GM15510 (cell line): ENCODE data around the gene KIF5C.

Source experiments
- POLR2A ChIP-seq: IDR thresholded peaks from 3 replicates; pipeline ENCODE4 v1.6.1; 2011; ENCODE audit warnings: borderline replicate concordance; ENCODE audit not compliant: insufficient read length; ENCODE audit errors: extremely low read depth

Gene KIF5C

DNA sequence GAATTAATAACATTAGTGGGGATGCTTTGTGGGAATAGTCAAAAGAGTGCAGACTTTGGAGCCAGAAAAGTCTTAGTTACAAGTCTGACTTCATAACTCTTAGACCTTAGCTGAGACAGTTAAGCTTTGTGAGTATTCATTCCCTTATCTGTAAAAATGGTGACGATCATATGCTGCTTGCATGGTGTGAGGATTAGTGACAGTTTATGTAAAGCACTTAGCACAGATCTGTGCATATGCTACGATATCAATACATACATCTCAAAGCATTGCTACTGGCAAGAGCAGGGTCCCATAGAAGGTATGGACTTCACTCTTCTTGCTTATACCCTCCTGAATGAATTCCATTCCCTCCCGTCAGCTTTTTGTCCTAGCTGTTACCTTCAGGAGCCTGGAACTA is 106.8 kb downstream of the KIF5C start:
- TF ChIP-seq POLR2A = no peak

- no peak for TF ChIP-seq POLR2A
Observed at GRCh38 chr2:148982282-148982681, 107.3 kb downstream of the KIF5C start.

DNA sequence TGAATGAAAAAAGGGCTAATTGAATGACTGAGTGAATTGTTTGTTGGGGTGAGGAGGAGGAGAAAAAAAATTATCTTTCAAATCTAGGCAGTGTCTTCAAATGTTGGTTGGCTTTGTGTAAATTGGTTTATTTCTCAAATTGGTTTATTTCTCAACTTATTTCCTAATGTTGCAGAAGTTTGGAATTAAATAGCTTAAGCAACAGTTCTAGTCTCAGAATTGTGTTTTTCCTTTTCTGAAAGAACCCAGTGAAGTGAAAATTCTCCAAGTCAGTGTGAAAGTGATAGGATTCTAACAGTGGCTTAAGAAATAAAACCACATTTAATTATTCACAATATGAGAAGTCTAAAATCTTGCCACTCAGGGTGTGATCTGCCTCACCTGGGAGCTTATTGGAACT is 108.9 kb downstream of the KIF5C start:
- no peak for TF ChIP-seq POLR2A

DNA sequence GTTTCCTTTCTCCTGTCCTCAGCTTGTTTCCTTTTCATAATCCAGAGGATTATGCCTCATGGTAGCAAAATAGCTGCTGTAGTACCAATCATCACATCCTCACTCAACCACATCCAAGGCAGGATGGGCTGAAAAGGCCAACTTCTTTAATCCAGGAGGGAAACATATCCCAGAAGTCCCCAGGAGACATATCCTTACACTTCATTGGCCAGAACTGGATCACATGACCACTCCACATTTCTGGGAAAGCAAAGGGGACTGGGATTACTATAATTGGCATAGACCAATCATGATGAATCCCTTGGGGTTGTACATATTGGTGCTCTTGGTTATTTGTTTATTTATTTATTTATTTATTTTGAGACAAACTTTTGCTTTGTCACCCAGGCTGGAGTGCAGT is 109.4 kb downstream of the KIF5C start:
- no peak for TF ChIP-seq POLR2A

DNA sequence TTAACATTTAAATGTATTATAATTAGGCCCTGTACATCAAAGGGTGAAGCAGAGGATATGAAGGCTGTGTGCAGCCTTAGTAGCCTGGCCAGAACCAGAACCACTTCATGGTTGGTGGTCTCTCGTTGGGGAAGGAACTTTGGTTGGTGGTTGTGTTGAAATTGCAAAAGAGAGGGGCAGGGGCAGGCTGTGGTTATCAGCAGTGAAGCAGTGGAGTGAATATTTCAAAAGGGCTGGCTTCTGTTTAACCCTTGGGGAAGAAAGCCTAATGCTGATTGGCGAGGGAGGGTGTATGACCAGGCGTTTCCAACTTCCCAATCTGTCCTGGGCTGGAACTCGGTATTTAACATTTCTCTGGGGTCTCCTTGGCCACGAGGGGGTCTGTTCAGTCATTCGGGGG is 112.3 kb downstream of the KIF5C start:
- TF ChIP-seq POLR2A = no peak

- TF ChIP-seq POLR2A = no peak
Observed at GRCh38 chr2:148988337-148988736, 113.3 kb downstream of the KIF5C start.

DNA sequence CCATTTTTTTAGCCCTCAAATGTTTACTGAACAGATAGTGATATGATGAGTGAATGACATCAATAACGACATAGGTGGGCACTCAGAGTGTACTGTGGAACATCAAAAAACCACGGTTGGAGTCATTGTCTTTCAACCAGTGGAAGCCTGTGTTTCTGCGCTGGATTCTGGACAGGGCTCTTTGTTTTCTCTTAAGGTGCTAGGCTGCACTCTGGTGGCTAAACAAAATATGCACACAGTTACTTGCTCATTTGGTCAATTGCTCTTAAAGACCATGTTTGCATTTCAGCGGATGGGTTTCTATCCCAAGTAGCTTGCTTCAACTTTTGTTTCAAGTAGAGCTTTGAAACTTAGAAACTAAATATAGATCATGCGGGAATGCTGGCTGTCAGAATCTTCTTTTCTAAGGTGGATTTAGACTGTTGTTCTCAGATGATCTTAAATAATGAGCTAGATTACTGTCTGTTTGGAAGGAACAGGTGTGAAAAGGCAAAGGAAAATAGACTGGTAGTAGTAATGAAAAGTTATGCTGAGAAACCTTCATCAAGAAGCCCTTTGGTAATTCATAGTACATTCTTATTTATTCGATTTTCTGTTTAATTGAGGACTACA is 115.0 kb downstream of the KIF5C start:
- TF ChIP-seq POLR2A = no peak

DNA sequence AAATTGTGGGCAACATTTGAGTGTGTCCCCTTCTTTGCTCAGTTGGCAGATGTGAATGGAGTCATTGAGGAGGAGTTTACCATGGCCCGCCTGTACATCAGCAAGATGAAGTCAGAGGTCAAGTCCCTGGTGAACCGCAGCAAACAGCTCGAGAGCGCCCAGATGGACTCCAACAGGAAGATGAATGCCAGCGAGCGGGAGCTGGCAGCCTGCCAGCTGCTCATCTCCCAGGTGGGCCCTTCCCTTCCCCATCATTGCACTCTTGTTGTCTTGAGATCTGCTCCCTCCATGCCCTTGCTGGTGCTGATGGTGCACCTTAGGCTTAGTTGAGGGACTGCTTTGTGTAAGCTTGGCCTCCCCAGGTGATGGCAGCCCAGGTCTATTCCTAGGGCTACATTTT is 115.9 kb downstream of the KIF5C start:
- no peak for TF ChIP-seq POLR2A

DNA sequence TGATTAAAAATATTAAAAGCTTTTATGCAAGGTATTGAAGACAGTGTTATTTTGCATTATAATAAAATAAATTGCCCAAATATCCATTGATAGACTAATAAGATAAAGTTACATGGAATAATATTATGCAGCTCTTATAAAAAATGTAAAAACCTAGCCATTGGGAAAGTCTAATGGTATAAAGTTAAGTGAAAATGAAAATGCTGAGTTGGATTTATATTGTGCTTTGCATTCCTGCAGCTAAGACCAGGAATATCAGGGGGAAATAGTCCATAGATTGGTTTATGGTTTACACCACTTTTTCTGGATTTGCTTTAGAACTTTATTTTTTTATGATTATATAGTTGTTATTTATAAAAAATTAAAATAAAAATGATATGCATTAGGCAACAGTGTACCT is 117.4 kb downstream of the KIF5C start:
- TF ChIP-seq POLR2A = no peak

GRCh38 chr2:148993351-148993750 is 118.3 kb downstream of the KIF5C start:
- no peak for TF ChIP-seq POLR2A

DNA sequence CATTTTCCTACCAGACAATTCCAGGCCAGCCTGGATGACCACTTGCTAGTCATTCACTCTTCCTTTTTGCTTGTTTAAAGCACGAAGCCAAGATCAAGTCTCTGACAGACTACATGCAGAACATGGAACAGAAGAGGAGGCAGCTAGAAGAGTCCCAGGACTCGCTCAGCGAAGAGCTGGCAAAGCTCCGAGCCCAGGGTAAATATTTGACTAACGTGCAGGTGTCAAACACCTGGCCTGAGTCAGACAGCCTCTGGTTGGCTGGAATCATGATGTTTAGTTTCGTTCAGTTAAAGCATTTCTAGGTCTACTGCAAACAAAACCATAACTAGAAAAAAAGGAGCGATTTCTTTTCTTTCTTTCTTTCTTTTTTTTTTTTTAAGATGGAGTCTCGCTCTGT is 119.3 kb downstream of the KIF5C start:
- no peak for TF ChIP-seq POLR2A

DNA sequence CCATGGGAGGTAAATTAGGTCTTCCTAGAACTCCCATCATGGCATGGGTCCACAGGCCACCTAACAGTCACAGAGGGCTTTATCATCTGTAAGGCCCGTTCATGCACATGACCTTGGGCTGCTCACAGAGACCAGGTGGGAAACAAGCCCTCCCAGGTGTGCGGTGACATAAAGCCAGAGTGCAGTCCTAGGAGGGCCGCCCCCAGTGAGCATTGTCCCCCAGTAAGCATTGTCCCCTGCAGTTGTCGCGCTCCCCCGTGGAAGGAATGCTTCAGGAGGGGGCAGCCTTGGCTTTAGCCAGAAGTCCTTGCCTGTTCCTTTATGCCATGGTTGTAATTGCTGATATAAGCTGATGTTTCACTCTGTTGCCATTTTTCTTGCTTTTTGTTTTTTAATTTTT is 121.8 kb downstream of the KIF5C start:
- no peak for TF ChIP-seq POLR2A

DNA sequence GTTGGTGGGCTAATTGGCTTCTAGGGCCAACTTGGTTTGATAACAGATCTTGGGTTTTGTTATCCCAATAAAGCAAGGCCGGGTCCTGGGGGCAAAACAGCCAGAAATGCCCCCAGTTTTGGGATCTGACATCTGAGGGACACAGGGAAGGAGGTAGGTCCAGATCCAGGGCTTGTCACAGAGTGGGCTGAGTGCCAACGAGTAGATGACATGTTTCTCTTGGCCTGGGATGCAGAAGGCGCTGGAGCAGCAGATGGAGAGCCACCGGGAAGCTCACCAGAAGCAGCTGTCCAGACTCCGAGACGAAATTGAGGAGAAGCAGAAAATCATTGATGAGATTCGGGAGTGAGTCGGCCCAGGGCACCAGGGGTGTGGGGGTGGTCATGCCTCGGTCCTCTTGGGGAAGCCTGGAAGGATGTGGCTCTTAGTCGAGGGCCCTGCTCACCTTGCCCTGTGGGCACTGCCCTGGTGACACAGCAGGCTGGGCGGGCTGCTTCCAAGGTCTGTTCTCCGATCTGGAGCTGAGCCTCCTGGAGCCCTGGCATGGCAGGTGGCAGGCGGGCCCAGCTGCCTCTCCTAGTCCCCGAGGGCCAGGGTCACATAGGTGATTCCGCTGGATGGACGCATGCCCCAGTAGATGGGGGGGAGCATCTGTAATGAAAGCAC is 123.3 kb downstream of the KIF5C start:
- TF ChIP-seq POLR2A = no peak

- TF ChIP-seq POLR2A = no peak
Observed at GRCh38 chr2:148998831-148999200, 123.8 kb downstream of the KIF5C start.

- no peak for TF ChIP-seq POLR2A
Observed at GRCh38 chr2:148999451-148999921, 124.5 kb downstream of the KIF5C start.

GRCh38 chr2:149000158-149000938 is 125.3 kb downstream of the KIF5C start:
- TF ChIP-seq POLR2A = no peak
